Measurements from ENCODE around the gene MARCHF6.

- TF ChIP-seq, protein P1, sequence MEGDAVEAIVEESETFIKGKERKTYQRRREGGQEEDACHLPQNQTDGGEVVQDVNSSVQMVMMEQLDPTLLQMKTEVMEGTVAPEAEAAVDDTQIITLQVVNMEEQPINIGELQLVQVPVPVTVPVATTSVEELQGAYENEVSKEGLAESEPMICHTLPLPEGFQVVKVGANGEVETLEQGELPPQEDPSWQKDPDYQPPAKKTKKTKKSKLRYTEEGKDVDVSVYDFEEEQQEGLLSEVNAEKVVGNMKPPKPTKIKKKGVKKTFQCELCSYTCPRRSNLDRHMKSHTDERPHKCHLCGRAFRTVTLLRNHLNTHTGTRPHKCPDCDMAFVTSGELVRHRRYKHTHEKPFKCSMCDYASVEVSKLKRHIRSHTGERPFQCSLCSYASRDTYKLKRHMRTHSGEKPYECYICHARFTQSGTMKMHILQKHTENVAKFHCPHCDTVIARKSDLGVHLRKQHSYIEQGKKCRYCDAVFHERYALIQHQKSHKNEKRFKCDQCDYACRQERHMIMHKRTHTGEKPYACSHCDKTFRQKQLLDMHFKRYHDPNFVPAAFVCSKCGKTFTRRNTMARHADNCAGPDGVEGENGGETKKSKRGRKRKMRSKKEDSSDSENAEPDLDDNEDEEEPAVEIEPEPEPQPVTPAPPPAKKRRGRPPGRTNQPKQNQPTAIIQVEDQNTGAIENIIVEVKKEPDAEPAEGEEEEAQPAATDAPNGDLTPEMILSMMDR (IDR thresholded peaks at IDR 0.05), result no peak
- TF ChIP-seq POLR2A (IDR thresholded peaks at IDR 0.05; ENCODE audit: low read depth), result no peak
These were observed 46.0 kb upstream of the MARCHF6 start, which contains the start of gene CMBL for GRCh38 chr5:10307206-10308148.
